ENCODE data around the gene PDE10A. TPM values are rescaled to one million over a fixed set of nuclear protein-coding genes. Genes with fewer than 3 reads are reported as not detected.

The PDE10A gene
- total and polyA plus RNA-seq, 2 of the 4 experiments (the other 2 are of a cell fraction), result 3.4 to 12.4 TPM

GRCh38 chr6:165401092-165401491, 261.9 kb downstream of the PDE10A start:
- Histone ChIP-seq H3K9ac (ENCODE audit: low read depth, low read length) (no peak overlapping the region), H4K20me1 (ENCODE audit: insufficient read depth, low read length) (no peaks in the 10 kb centered on the region), H4K91ac (ENCODE audit: insufficient read depth, low read depth, low read length) (no peak overlapping the region), H3K4me1 (ENCODE audit: control insufficient read depth, insufficient read depth, low read length) (no peaks in the 10 kb centered on the region), H3K27me3 (ENCODE audit: control insufficient read depth, insufficient read depth, low read length) (no peaks in the 10 kb centered on the region), H2AK9ac (replicated peaks; ENCODE audit: low read depth, low read length, poor library complexity) (no peak overlapping the region), H3K23ac (ENCODE audit: low read depth, low read length) (no peak overlapping the region), H2BK5ac (ENCODE audit: low read depth, low read length, poor library complexity, severe bottlenecking) (no peak overlapping the region), H3K56ac (ENCODE audit: extremely low read depth, insufficient read depth, low read length) (no peak overlapping the region), H3K79me1 (ENCODE audit: low read depth in 1 of 2, low read length in 2 of 2) (no peaks in the 10 kb centered on the region; a peak in 1 of 4 replicates), H4K5ac (ENCODE audit: low read depth, low read length) (no peak overlapping the region), H3K18ac (ENCODE audit: low read depth, low read length) (no peak overlapping the region), H3K4ac (ENCODE audit: low read depth, low read length) (no peak overlapping the region), H3K4me3 (ENCODE audit: insufficient read depth, low read depth, low read length) (no peak overlapping the region), H2BK15ac (ENCODE audit: low read depth, low read length) (no peak overlapping the region), H3K14ac (replicated peaks; ENCODE audit: low read depth, low read length) (no peak overlapping the region), H3K9me1 (ENCODE audit: insufficient read depth, low read length) (no peaks in the 10 kb centered on the region; the same call in 1 of the 2 replicates), H3K4me2 (ENCODE audit: low read depth, low read length) (no peak overlapping the region), H2AFZ (replicated peaks; ENCODE audit: low read length, poor library complexity) (no peak overlapping the region), H4K8ac (ENCODE audit: low read depth in 2 of 2, low read length in 2 of 2) (no peak overlapping the region), H2AK5ac (ENCODE audit: low read depth, low read length) (no peak overlapping the region), H3K36me3 (ENCODE audit: control insufficient read depth, insufficient read depth, low read length) (0 out of 2 replicates have a peak, but pooled peaks cover 3% of the 10 kb centered on the region), H2BK120ac (ENCODE audit: low read depth, low read length) (no peak overlapping the region), H3K27ac (ENCODE audit: insufficient read depth, low read length) (no peak overlapping the region), H3K9me3 (ENCODE audit: control insufficient read depth, insufficient read depth, low read length) (no peaks in the 10 kb centered on the region), H2BK20ac (ENCODE audit: low read depth, low read length) (no peak overlapping the region)
- no peak for TF ChIP-seq POLR2A (IDR thresholded peaks at IDR 0.05; ENCODE audit: low read depth, low read length)
- TF ChIP-seq RAD21 (IDR thresholded peaks at IDR 0.05; ENCODE audit: low read length), result no peak
- TF ChIP-seq CHD1 (IDR thresholded peaks at IDR 0.05; ENCODE audit: low read depth, low read length), result no peak
- TF ChIP-seq ELK1 (IDR thresholded peaks at IDR 0.05; ENCODE audit: borderline replicate concordance, low read depth, low read length), result no peak
- no peak for TF ChIP-seq RCOR1 (IDR thresholded peaks at IDR 0.05; ENCODE audit: insufficient replicate concordance, low read length)
- TF ChIP-seq USF2 (IDR thresholded peaks at IDR 0.05; ENCODE audit: low read depth, low read length), result no peak
- TF ChIP-seq MAZ (IDR thresholded peaks at IDR 0.05; ENCODE audit: borderline replicate concordance, low read depth, low read length), result no peak
- TF ChIP-seq MAFK (IDR thresholded peaks at IDR 0.05; ENCODE audit: low read depth, low read length), result no peak
- TF ChIP-seq RFX5 (IDR thresholded peaks at IDR 0.05; ENCODE audit: low read depth, low read length), result no peak
- TF ChIP-seq CEBPB (IDR thresholded peaks at IDR 0.05; ENCODE audit: low read depth, low read length), result no peak
- TF ChIP-seq FOS (IDR thresholded peaks at IDR 0.05; ENCODE audit: low read depth, low read length), result no peak
- TF ChIP-seq MXI1 (IDR thresholded peaks at IDR 0.05; ENCODE audit: borderline replicate concordance, low read depth, low read length), result no peak
- no peak for TF ChIP-seq NFE2L2 (IDR thresholded peaks at IDR 0.05; ENCODE audit: low read depth, low read length)
- no peak for TF ChIP-seq SMC3 (IDR thresholded peaks at IDR 0.05; ENCODE audit: low read depth, low read length)
- dilution Hi-C loops (cut with HindIII; ENCODE audit: low sequenced_read_pairs, unreplicated experiment) (no loop called here), intact Hi-C loops (cut with micrococcal nuclease) (no loop called here), in situ Hi-C loops (cut with MboI; ENCODE audit: low sequenced_read_pairs) (no loop called here)
- ATAC-seq (ENCODE audit: low read depth) (no peak), DNase-seq (no peak)
- ChIA-PET CTCF (no interaction called here), POLR2A (ENCODE audit: unreplicated experiment) (no interaction called here)
- no TSS peak for BruUV-seq (replicated peaks)
- no CpG with 5 or more reads among the region's 2 CpGs for WGBS, 2 experiments (ENCODE audit: extremely low coverage in 2 of 2, insufficient read length in 1 of 2)
